Mesodermal cell (in vitro differentiated cells): ENCODE measurements around the gene OTULINL.

Source experiments
- H3K27ac ChIP-seq: 2 replicates; pipeline ENCODE4 v1.7.0; 2013; ENCODE audit warnings: mild to moderate bottlenecking, low read depth, low read length, moderate library complexity; ENCODE audit not compliant: severe bottlenecking
- H3K36me3 ChIP-seq: 2 replicates; pipeline ENCODE4 v1.7.1; 2013; ENCODE audit warnings: mild to moderate bottlenecking, low read length, moderate library complexity; ENCODE audit not compliant: control insufficient read depth, insufficient read depth
- H3K4me1 ChIP-seq: one replicate; pipeline ENCODE4 v1.7.1; 2013; ENCODE audit warnings: mild to moderate bottlenecking, low read length; ENCODE audit not compliant: insufficient read depth, control insufficient read depth, poor library complexity, severe bottlenecking
- H3K4me3 ChIP-seq: 2 replicates; pipeline ENCODE4 v1.7.0; 2013; ENCODE audit warnings: low read length, control low read depth, mild to moderate bottlenecking; ENCODE audit not compliant: insufficient read depth, poor library complexity, severe bottlenecking; ENCODE audit errors: extremely low read depth
- H3K9me3 ChIP-seq: 2 replicates; pipeline ENCODE4 v1.7.1; 2013; ENCODE audit warnings: mild to moderate bottlenecking, low read length, moderate library complexity; ENCODE audit not compliant: control insufficient read depth
- WGBS, 2 experiments: methylation state at CpG; one replicate each; pipeline ENCODE4 v1.1.5; 2013; ENCODE audit warnings: missing lambda C conversion rate in 2 of 2; ENCODE audit not compliant: insufficient coverage in 2 of 2; 5-methylcytosine and 5-hydroxymethylcytosine counted together

The OTULINL gene

GRCh38 chr5:14600846-14601245, 19.3 kb downstream of the OTULINL start:
- no peak overlapping the region for H3K27ac ChIP-seq
- no peaks in the 10 kb centered on the region for H3K4me1 ChIP-seq
- WGBS, 2 experiments, result no CpG with 5 or more reads among the region's 1 CpG
- H3K36me3 ChIP-seq, result no peaks in the 10 kb centered on the region
- H3K9me3 ChIP-seq, result no peaks in the 10 kb centered on the region
- H3K4me3 ChIP-seq, result no peak overlapping the region

GRCh38 chr5:14603141-14603540, 21.5 kb downstream of the OTULINL start:
- no CpG with 5 or more reads among the region's 1 CpG for WGBS, 2 experiments
- no peaks in the 10 kb centered on the region for H3K36me3 ChIP-seq
- no peaks in the 10 kb centered on the region for H3K4me1 ChIP-seq
- H3K4me3 ChIP-seq, result no peak overlapping the region
- H3K9me3 ChIP-seq, result no peaks in the 10 kb centered on the region
- no peak overlapping the region for H3K27ac ChIP-seq

DNA sequence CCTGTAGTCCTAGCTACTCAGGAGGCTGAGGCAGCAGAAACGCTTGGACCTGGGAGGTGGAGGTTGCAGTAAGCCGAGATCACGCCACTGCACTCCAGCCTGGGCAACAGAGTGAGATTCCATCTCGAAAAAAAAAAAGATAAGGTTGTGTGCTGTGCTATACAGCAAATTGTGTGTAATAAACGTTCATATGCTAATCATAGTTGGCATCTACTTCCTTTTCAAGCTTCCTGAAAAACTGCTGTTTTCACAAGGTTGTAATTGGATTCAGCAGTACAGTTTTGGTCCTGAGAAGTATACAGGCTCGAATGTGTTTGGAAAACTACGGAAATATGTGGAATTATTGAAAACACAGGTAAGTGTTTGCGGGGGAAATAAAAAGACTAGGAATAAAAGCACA, 25.5 kb downstream of the OTULINL start:
- no peak overlapping the region for H3K27ac ChIP-seq
- H3K9me3 ChIP-seq, result no peaks in the 10 kb centered on the region
- H3K36me3 ChIP-seq, result no peaks in the 10 kb centered on the region
- no peak overlapping the region for H3K4me3 ChIP-seq
- WGBS, 2 experiments, result 88 to 90% methylated on average over 5 of the region's 8 CpGs
- no peaks in the 10 kb centered on the region for H3K4me1 ChIP-seq

- H3K36me3 ChIP-seq, result no peaks in the 10 kb centered on the region
- no CpG with 5 or more reads among the region's 2 CpGs for WGBS, 2 experiments
These were observed 26.6 kb downstream of the OTULINL start for GRCh38 chr5:14608169-14608568.

GRCh38 chr5:14611737-14612136, 30.1 kb downstream of the OTULINL start:
- H3K4me3 ChIP-seq, result no peak overlapping the region
- H3K27ac ChIP-seq, result no peak overlapping the region
- no peaks in the 10 kb centered on the region for H3K4me1 ChIP-seq
- H3K36me3 ChIP-seq, result no peaks in the 10 kb centered on the region
- no peaks in the 10 kb centered on the region for H3K9me3 ChIP-seq
- 100% methylated on average over 1 of the region's 2 CpGs for WGBS, 2 experiments

More at GRCh38 chr5:14608169-14608568, 26.6 kb downstream of the OTULINL start:
- Histone ChIP-seq H3K4me3 (no peak overlapping the region), H3K27ac (no peak overlapping the region), H3K4me1 (no peaks in the 10 kb centered on the region), H3K9me3 (no peaks in the 10 kb centered on the region)

DNA sequence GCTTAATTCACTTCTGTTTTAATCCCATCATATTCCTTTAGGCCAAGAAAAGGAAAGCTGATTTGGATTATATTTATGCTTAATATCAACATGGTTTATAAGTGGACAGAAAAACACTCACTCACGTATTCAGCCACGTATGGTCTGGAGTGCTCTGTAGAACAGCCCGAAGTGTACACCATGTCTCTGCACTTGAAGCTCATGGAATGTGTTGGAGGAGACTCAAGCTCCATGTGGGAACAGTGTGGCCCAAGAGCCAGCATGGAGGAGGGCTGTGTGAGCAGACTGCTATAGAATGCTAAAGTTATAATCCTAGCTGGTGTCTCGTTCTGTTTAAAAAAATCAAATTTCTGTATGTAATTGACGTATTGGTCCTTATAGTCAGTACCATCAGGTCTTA, 32.9 kb downstream of the OTULINL start:
- 90 to 98% methylated on average over 5 of the region's 5 CpGs for WGBS, 2 experiments
- Histone ChIP-seq H3K27ac (no peak overlapping the region), H3K9me3 (no peaks in the 10 kb centered on the region), H3K4me3 (no peak overlapping the region), H3K4me1 (no peaks in the 10 kb centered on the region), H3K36me3 (no peaks in the 10 kb centered on the region)

DNA sequence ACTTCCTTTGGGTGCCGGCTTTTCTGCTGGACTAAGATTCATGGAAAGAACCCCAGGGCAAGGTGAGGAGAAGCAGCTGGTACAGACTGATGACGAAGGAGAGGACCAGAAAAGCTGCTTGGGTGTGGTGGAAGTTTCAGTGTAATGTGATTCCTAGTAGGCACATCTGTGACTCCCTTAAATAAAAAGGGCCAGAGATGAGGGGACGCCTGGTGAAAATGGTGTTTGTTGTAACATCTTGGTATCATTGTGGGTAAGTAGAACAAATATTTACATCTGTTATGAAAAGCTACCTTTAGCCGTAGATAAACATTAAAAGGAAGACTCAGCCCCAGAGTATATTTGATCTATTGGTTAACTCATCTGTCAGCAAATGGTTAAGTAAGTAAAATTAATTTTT, 33.8 kb downstream of the OTULINL start:
- H3K9me3 ChIP-seq, result no peaks in the 10 kb centered on the region
- 89 to 92% methylated on average over 2 to 3 of the region's 4 CpGs for WGBS, 2 experiments

DNA sequence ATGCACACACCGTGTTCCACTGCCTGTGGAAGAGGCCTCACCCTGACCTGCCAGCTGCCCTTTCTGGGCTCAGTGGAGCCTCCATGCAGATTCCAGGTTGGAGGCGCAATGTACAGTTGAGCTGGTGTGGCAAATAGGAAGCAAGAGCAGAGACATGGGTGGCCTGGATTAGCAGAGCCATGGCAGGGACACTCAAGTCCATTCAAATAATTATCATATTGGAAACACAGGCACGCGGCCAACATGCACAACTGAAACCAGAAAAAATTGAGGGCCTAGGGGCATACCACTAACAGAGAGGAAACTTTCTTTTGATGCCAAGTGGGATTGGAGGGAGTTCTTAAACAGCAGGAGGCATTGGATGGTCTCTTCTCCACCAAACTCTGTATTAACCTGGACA, 35.8 kb downstream of the OTULINL start:
- H3K4me1 ChIP-seq, result no peaks in the 10 kb centered on the region
- 100% methylated on average over 1 to 3 of the region's 4 CpGs for WGBS, 2 experiments
- no peak overlapping the region for H3K4me3 ChIP-seq
- no peaks in the 10 kb centered on the region for H3K36me3 ChIP-seq
- no peaks in the 10 kb centered on the region for H3K9me3 ChIP-seq
- H3K27ac ChIP-seq, result no peak overlapping the region

More for the DNA sequence above, 33.8 kb downstream of the OTULINL start:
- Histone ChIP-seq H3K27ac (no peak overlapping the region), H3K4me3 (no peak overlapping the region), H3K4me1 (no peaks in the 10 kb centered on the region), H3K36me3 (no peaks in the 10 kb centered on the region)

GRCh38 chr5:14627270-14627669, 45.7 kb downstream of the OTULINL start:
- Histone ChIP-seq H3K4me3 (no peak overlapping the region), H3K27ac (no peak overlapping the region), H3K36me3 (no peaks in the 10 kb centered on the region), H3K9me3 (no peaks in the 10 kb centered on the region), H3K4me1 (no peaks in the 10 kb centered on the region)

DNA sequence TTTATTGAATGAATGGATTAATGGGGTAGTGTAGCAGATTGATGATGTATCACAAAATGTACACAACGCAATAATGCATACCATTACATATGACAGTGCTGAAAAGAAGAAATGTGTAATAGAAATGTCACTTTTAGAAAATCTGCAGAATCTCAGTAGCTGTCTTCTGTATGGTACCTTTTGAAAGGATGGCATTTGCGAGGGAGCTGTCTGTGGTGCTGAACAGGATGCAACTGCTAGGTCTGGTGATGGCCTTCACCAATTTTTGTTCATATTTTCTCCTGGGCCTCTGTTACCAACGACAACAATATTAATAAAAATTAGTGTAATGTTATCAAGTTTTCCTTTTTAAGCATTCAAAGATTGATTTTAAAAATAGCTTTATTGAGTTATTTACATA, 46.8 kb downstream of the OTULINL start:
- Histone ChIP-seq H3K9me3 (no peaks in the 10 kb centered on the region), H3K27ac (no peak overlapping the region), H3K4me1 (no peaks in the 10 kb centered on the region), H3K36me3 (no peaks in the 10 kb centered on the region), H3K4me3 (no peak overlapping the region)
- 0% methylated on average over 1 of the region's 3 CpGs; no CpG with 5 or more reads in 1 of the 2 experiments for WGBS, 2 experiments

DNA sequence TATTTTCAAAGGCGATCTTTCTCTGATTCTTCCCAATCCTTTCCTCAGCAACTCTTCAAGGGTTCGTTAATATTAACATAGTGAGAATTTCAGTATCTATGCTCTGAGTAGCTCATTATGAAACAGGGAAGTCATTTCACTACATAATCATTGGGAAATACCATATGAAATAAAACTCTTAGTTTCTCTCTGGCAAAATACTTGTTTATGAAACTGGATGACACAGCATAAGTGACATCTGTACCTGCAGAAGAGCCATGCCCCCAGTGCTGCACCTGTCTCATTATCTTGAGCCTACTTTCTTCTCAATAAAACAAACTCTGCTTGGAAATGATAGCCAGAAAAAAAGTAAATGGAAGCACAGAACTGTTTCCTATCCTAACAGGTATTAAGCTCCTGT, 49.1 kb downstream of the OTULINL start:
- Histone ChIP-seq H3K36me3 (no peaks in the 10 kb centered on the region), H3K9me3 (no peaks in the 10 kb centered on the region), H3K4me1 (no peaks in the 10 kb centered on the region), H3K27ac (no peak overlapping the region), H3K4me3 (no peak overlapping the region)
- WGBS, 2 experiments, result 100% methylated on average over 1 of the region's 2 CpGs; no CpG with 5 or more reads in 1 of the 2 experiments
